Liver (tissue), 3 donors: ENCODE results near the gene CDK16.

ENCODE experiments used
- CTCF ChIP-seq: fragments of 150-350 bp; IDR thresholded peaks from 2 replicates; pipeline ENCODE4 v1.5.1; 2017; ENCODE audit warnings: improper control_type of control experiment, low read depth, low read length; ENCODE audit not compliant: missing input control
- HNF4A ChIP-seq, 2 donors: conservative IDR thresholded peaks; 2 replicates each; pipeline ENCODE4 v1.6.1; 2016; ENCODE audit warnings: antibody characterized with exemption in 2 of 2, mild to moderate bottlenecking in 2 of 2
- TAF1 ChIP-seq: conservative IDR thresholded peaks from 2 replicates; pipeline ENCODE4 v1.6.1; 2016; ENCODE audit warnings: antibody characterized with exemption, mild to moderate bottlenecking
- YY1 ChIP-seq: IDR thresholded peaks from 2 replicates; pipeline ENCODE4 v1.6.1; 2016; ENCODE audit warnings: antibody characterized with exemption, mild to moderate bottlenecking
- ZBTB33 ChIP-seq: IDR thresholded peaks from 2 replicates; pipeline ENCODE4 v1.6.1; 2016; ENCODE audit warnings: antibody characterized with exemption
- TF ChIP-seq, protein P1 (sequence below): IDR thresholded peaks from 2 replicates; pipeline ENCODE4 v1.6.1; 2016; ENCODE audit warnings: antibody characterized with exemption, mild to moderate bottlenecking
- donor health status: healthy.
- donor health status: healthy.

- TF ChIP-seq CTCF (no peak), ZBTB33 (no peak), TAF1 (no peak), HNF4A (conservative IDR thresholded peaks at IDR 0.05) (peak in 1 of 2 donors; percentile 42), YY1 (no peak)
- TF ChIP-seq, protein P1, sequence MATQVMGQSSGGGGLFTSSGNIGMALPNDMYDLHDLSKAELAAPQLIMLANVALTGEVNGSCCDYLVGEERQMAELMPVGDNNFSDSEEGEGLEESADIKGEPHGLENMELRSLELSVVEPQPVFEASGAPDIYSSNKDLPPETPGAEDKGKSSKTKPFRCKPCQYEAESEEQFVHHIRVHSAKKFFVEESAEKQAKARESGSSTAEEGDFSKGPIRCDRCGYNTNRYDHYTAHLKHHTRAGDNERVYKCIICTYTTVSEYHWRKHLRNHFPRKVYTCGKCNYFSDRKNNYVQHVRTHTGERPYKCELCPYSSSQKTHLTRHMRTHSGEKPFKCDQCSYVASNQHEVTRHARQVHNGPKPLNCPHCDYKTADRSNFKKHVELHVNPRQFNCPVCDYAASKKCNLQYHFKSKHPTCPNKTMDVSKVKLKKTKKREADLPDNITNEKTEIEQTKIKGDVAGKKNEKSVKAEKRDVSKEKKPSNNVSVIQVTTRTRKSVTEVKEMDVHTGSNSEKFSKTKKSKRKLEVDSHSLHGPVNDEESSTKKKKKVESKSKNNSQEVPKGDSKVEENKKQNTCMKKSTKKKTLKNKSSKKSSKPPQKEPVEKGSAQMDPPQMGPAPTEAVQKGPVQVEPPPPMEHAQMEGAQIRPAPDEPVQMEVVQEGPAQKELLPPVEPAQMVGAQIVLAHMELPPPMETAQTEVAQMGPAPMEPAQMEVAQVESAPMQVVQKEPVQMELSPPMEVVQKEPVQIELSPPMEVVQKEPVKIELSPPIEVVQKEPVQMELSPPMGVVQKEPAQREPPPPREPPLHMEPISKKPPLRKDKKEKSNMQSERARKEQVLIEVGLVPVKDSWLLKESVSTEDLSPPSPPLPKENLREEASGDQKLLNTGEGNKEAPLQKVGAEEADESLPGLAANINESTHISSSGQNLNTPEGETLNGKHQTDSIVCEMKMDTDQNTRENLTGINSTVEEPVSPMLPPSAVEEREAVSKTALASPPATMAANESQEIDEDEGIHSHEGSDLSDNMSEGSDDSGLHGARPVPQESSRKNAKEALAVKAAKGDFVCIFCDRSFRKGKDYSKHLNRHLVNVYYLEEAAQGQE: no peak
Observed at GRCh38 chrX:47200385-47201150, 17.9 kb upstream of the CDK16 start.
